Prostate gland (tissue), 2 donors: ENCODE results near the gene MAVS. TPM values are rescaled to one million over a fixed set of nuclear protein-coding genes. Genes with fewer than 3 reads are reported as not detected.

ENCODE experiments used
- DNase-seq: peaks from one replicate; pipeline ENCODE4 v3.0.0-alpha.2; 2019; ENCODE audit warnings: low spot score
- H3K27ac ChIP-seq, 2 donors: fragments of 200-600 bp; sonication (generic); 2 replicates each; pipeline ENCODE4 v1.5.1; 2017 to 2019
- H3K27me3 ChIP-seq: fragments of 200-600 bp; sonication (generic); replicated peaks from 2 replicates; pipeline ENCODE4 v1.5.1; 2019; ENCODE audit not compliant: insufficient read depth
- H3K36me3 ChIP-seq, 2 donors: fragments of 200-600 bp; sonication (generic); 1 replicate in 1 of 2; 2 replicates in 1 of 2; pipeline versions ENCODE4 v1.5.1 to v1.8.1; 2017 to 2019
- H3K4me1 ChIP-seq: fragments of 200-600 bp; sonication (generic); replicated peaks from 2 replicates; pipeline ENCODE4 v1.5.1; 2019
- H3K4me3 ChIP-seq, 2 donors: fragments of 200-600 bp; sonication (generic); 2 replicates each; pipeline ENCODE4 v1.5.1; 2017 to 2019
- H3K9me3 ChIP-seq: fragments of 200-600 bp; sonication (generic); 2 replicates; pipeline ENCODE4 v1.5.1; 2017
- CTCF ChIP-seq, 4 experiments: fragments of 200-600 bp in 2 of 4; fragments of 450-650 bp in 2 of 4; sonication (generic) in 2 of 4; IDR thresholded peaks; 1 replicate in 3 of 4; 2 replicates in 1 of 4; pipeline ENCODE4 v1.5.1; 2016 to 2019; ENCODE audit warnings: antibody characterized with exemption in 4 of 4, mild to moderate bottlenecking in 2 of 4, moderate library complexity in 2 of 4
- POLR2A ChIP-seq: fragments of 450-650 bp; IDR thresholded peaks from one replicate; pipeline ENCODE4 v1.6.1; 2016; ENCODE audit warnings: antibody characterized with exemption, mild to moderate bottlenecking
- POLR2AphosphoS5 ChIP-seq: sonication (generic); formaldehyde crosslinking; IDR thresholded peaks from one replicate; pipeline ENCODE4 v1.6.1; 2017; ENCODE audit warnings: antibody characterized with exemption
- WGBS: methylation state at CpG from one replicate; pipeline ENCODE4 v1.1.5; 2018; 5-methylcytosine and 5-hydroxymethylcytosine counted together
- intact Hi-C: fragments of 100-400 bp; cut with DNase I; formaldehyde crosslinking; loops from one replicate; pipeline ENCODE4 v1.14.2; 2022
- total RNA-seq, 2 donors: library from RNA; depleted of rRNA; stranded (reverse); fragments of >200 nt; gene quantifications; one replicate each; pipeline ENCODE4 v1.1.0, GENCODE V29; 2016

The MAVS gene
- total RNA-seq, 2 donors from 2014 or later = 26.7 to 40.2 TPM

GRCh38 chr20:3858689-3859088 is 12.1 kb downstream of the MAVS start:
- no peak for TF ChIP-seq POLR2AphosphoS5
- TF ChIP-seq POLR2A = no peak
- TF ChIP-seq CTCF (IDR thresholded peaks at IDR 0.05) = no peak
- intact Hi-C loops = no loop called here
- no peak overlapping the region for H3K27ac ChIP-seq
- no peaks in the 10 kb centered on the region for H3K27me3 ChIP-seq
- DNase-seq = no peak
- H3K36me3 ChIP-seq = peaks cover under 1 to 34% of the 10 kb centered on the region in 2 donors
- no peaks in the 10 kb centered on the region for H3K4me1 ChIP-seq
- H3K9me3 ChIP-seq = no peaks in the 10 kb centered on the region
- 96% methylated on average over 6 of the region's 6 CpGs for WGBS
- H3K4me3 ChIP-seq = no peak overlapping the region

- no peak overlapping the region for H3K4me3 ChIP-seq
- WGBS = 97% methylated on average over 5 of the region's 7 CpGs
- H3K27ac ChIP-seq = no peak overlapping the region
- H3K4me1 ChIP-seq = no peaks in the 10 kb centered on the region
- H3K27me3 ChIP-seq = no peaks in the 10 kb centered on the region
- TF ChIP-seq CTCF (IDR thresholded peaks at IDR 0.05) (no peak), POLR2A (no peak), POLR2AphosphoS5 (no peak)
- H3K9me3 ChIP-seq = no peaks in the 10 kb centered on the region
- intact Hi-C loops = no loop called here
- peaks cover 6 to 54% of the 10 kb centered on the region in 2 donors for H3K36me3 ChIP-seq
- no peak for DNase-seq
These were observed 14.6 kb downstream of the MAVS start for GRCh38 chr20:3861191-3861590.

DNA sequence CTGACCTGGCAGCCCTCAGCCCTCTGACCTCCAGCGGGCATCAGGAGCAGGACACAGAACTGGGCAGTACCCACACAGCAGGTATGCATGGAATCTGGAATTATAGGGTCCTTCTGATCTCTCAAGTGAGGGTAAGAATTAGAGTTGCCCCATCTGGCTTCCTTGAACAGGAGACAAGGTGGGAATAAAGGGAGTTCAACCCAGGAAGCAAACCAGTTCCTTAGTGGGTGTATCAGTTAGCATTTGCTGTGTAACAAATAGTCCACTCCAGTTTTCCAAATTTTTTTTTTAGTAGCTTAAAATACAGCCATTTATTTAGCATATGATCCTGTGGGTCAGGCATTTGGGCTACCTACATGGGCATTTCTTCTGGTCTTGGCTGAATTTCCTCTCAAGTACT is 15.7 kb downstream of the MAVS start:
- Histone ChIP-seq H3K4me1 (no peaks in the 10 kb centered on the region), H3K9me3 (no peaks in the 10 kb centered on the region), H3K36me3 (peaks cover 10 to 53% of the 10 kb centered on the region in 2 donors), H3K27ac (no peak overlapping the region), H3K27me3 (no peaks in the 10 kb centered on the region), H3K4me3 (no peak overlapping the region)
- TF ChIP-seq POLR2A (no peak), POLR2AphosphoS5 (no peak), CTCF (IDR thresholded peaks at IDR 0.05) (no peak)
- intact Hi-C loops = no loop called here
- WGBS = 93% methylated on average over 1 of the region's 1 CpG
- DNase-seq = no peak

DNA sequence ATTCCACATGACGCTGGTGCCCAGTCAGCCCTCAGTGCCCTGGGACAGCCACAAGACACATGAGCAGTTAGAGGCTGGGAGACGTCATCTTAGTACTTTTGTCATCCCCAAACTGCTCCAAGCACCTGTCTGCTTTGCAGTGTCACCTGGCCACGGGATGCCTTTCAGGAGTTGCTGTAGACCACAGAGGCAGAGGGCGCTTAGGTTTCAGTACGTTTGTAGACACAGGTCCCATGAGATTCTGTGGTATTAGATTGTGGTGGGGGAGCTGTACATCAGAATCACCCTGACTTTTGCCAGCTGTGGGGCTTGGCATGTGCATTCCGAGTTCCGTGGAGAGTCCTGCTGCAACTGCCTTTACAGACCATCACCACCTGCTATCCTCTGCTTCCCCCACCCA is 16.7 kb downstream of the MAVS start:
- H3K36me3 ChIP-seq = peaks cover 10 to 48% of the 10 kb centered on the region in 2 donors
- H3K4me1 ChIP-seq = no peaks in the 10 kb centered on the region
- DNase-seq = no peak
- no peaks in the 10 kb centered on the region for H3K27me3 ChIP-seq
- no peaks in the 10 kb centered on the region for H3K9me3 ChIP-seq
- no peak overlapping the region for H3K4me3 ChIP-seq
- intact Hi-C loops = no loop called here
- TF ChIP-seq CTCF (IDR thresholded peaks at IDR 0.05) = no peak
- TF ChIP-seq POLR2A = no peak
- no peak for TF ChIP-seq POLR2AphosphoS5
- no peak overlapping the region for H3K27ac ChIP-seq
- WGBS = 89% methylated on average over 7 of the region's 7 CpGs

- no peaks in the 10 kb centered on the region for H3K9me3 ChIP-seq
- TF ChIP-seq POLR2A (no peak), CTCF (IDR thresholded peaks at IDR 0.05) (no peak), POLR2AphosphoS5 (no peak)
- H3K4me1 ChIP-seq = no peaks in the 10 kb centered on the region
- no peak overlapping the region for H3K27ac ChIP-seq
- 90% methylated on average over 5 of the region's 5 CpGs for WGBS
- intact Hi-C loops = no loop called here
- peaks cover 10 to 47% of the 10 kb centered on the region in 2 donors for H3K36me3 ChIP-seq
- H3K27me3 ChIP-seq = no peaks in the 10 kb centered on the region
- no peak for DNase-seq
- H3K4me3 ChIP-seq = no peak overlapping the region
These were observed 17.9 kb downstream of the MAVS start for GRCh38 chr20:3864518-3864917.
